AG09309 (cell line): ENCODE measurements around the gene DDTL.
"Not testable (repeated sequence)": the region's sequence is repeated elsewhere in the genome, so short reads cannot be mapped to it uniquely, and the experiment has no call there.

ENCODE experiments used
- DNase-seq: peaks from one replicate; pipeline ENCODE4 v3.0.0-alpha.2; 2010; ENCODE audit warnings: low read depth
- H3K4me3 ChIP-seq: 2 replicates; pipeline ENCODE4 v1.5.1; 2011; ENCODE audit warnings: mild to moderate bottlenecking, low read depth, low read length, moderate library complexity; ENCODE audit not compliant: control insufficient read depth
- TF ChIP-seq, protein P1 (sequence below): IDR thresholded peaks from 2 replicates; pipeline ENCODE4 v1.5.1; 2011; ENCODE audit warnings: mild to moderate bottlenecking, low read depth, low read length, inconsistent platforms; ENCODE audit not compliant: insufficient read depth, control insufficient read depth; ENCODE audit errors: missing control alignments

Gene DDTL

DNA sequence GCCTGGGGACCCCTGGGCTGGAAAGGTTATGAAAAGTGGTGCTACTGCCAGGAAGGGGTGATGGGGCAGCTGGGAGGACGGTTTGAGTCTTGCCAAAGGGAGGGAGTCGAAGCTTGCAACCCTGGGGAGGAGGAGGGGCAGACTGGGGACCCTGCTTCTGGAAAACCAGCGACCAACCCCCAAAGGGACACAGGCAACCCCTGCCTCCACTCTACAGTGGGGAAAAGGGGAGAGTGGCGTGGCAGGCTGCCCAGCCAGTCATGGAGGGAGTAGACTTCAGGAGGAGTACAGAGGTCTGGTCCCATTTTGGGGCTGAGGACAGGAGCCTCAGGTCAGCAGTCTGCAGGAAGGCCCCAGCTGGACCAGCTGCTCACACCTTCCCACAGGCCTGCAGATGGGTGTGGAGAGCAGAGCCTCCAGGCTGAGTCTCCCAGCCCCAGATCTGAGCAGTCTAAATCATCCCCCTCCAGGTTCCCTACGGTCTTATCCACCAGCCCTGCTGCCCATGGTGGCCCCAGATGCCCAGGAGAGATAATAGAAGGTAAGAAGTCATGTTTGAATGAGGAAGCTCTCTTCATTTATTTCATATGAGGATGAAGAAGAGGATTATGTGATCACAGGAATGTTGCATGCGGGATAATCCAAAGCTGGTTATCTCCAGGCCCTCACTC, 4.3 kb downstream of the DDTL start:
- no peak for DNase-seq
- H3K4me3 ChIP-seq: no peak overlapping the region
- TF ChIP-seq, protein P1, sequence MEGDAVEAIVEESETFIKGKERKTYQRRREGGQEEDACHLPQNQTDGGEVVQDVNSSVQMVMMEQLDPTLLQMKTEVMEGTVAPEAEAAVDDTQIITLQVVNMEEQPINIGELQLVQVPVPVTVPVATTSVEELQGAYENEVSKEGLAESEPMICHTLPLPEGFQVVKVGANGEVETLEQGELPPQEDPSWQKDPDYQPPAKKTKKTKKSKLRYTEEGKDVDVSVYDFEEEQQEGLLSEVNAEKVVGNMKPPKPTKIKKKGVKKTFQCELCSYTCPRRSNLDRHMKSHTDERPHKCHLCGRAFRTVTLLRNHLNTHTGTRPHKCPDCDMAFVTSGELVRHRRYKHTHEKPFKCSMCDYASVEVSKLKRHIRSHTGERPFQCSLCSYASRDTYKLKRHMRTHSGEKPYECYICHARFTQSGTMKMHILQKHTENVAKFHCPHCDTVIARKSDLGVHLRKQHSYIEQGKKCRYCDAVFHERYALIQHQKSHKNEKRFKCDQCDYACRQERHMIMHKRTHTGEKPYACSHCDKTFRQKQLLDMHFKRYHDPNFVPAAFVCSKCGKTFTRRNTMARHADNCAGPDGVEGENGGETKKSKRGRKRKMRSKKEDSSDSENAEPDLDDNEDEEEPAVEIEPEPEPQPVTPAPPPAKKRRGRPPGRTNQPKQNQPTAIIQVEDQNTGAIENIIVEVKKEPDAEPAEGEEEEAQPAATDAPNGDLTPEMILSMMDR: no peak

DNA sequence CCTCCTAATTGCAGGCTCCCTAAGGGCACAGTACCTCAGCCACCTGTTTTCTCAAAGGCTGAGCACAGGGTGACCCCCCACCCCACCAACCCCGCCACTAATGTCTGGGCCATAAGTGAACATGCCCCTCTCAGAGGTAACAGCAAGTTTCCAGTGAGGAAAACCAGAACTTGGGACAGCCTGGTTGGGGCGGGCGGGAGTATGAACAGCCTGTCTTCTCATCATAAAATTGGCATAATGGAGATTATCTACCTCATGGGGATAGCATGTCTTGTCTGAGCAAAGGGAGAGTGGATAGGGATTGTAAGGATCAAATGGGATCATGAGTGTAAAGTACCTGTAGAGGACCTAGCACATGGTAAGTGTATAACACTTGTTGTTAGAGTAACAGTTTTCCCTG, 5.2 kb downstream of the DDTL start:
- not testable (repeated sequence) for DNase-seq, H3K4me3 ChIP-seq

DNA sequence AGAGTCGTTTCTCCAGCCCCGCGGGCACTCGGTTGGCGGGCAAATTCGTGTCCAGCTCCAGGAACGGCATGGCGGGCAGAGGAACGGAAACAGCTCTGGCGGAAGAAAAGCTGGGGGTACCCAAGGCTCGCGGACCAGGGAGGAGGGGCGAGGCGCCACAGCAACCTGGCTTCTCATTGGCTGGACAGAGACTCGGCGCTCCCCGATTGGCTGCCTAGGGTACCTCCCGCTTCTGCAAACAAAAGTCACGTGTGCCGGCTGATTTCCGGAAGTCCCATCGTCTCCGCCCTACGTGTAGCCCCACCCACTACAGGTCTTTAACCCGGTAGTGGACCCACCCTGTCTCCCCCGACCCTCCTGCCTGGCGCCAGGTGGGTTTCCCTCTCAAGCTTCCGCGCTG, 7.7 kb downstream of the DDTL start, which contains the start of gene DDT:
TSS of gene DDT (minus strand) at position 97 of the 400 bp plus-strand sequence. CDS start at position 70, 27 bp downstream.
- DNase-seq, H3K4me3 ChIP-seq: not testable (repeated sequence)

DNA sequence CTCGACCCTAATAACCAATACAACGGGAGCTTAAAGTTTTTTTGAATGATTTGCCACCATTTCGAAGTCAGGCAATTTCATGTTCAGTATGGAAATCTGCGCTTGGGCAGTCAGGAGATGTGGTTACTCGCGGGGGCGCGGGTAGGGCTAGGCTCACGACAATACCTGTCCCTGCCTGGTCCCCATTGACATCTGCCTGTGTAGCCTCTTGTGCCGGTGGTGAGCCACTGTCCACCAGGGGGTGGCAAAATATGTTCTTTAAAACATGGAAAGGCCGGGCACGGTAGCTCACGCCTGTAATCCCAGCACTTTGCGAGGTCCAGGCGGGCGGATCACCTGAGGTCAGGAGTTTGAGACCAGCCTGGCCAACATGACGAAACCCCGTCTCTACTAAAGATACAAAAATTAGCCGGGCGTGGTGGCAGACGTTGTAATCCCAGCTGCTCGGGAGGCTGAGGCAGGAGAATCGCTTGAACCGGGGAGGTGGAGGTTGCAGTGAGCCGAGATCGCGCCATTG, 8.2 kb downstream of the DDTL start:
- H3K4me3 ChIP-seq, DNase-seq: not testable (repeated sequence)

DNA sequence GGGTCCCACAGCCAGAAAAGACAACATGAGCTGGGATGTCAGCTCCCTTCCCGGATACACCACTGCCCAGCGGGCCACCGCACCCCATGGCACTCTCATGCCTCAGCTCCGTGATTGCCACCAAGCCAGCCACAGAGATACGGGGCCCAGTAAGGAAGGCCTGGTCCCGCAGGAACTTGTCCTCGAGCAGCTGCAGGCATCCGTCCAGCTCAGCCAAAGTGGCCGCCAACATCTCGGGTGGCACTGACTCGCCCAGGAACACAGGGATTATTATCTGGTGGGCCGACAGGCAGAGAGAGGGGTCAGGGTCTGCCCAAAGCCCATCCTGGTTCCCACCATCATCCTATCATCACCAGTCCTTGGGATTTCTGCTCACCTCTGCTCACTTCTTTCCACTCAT, 10.6 kb downstream of the DDTL start:
- DNase-seq, H3K4me3 ChIP-seq: not testable (repeated sequence)

DNA sequence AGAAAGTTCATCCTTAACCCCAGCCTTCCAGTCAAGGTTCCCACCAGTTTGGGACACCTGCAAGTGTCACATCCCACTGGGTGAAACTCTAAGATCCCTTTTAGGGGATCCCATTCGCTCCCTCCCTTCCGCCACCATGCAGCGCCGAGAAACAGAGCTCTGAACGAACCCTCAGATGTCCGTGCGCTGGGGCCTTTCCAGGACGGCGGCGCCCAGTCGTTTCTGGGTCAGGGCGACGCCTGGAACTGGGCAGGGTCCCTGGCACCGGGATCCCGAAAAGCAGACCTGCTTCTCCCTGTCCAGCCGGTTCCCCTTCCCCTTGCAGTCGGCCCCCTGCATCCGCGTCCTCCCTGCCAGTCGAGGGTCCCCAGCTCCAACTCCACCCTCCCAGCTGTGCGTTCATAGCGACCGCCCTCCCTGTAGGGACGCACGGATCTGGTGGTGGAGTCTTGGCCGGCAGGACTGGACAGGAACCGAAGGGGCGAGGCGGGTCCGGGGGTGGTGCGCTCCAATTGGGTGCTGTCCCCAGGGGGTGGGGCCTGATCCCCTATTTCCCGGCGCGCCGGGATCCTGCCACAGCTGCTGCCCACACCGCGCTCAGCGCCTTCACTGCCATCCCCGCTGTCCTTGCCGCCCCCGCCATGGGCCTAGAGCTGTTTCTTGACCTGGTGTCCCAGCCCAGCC, 13.0 kb downstream of the DDTL start, which contains the start of gene GSTT2:
TSS of gene GSTT2 (plus strand) at position 578 of the 684 bp plus-strand sequence.
- H3K4me3 ChIP-seq: not testable (repeated sequence)

DNA sequence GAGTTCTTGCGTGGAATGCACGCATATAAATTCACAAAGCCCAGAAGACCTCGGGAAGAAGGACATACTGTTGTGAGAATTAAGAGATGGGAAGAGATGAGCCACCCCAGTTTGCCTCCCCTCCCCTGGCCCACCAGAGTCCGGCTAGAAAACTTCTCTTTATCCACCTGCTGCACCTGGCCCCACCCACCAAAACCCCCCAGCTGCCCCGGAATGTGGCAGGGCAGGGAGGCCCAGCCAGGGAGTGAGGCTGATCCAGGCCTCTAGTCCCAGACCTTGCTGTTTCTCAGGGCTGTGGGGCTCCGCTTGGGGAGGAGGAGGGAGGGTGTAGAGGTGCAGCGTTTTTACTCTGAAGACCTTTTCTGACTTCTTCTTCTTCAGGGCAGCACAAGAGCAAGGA, 13.9 kb downstream of the DDTL start:
- not testable (repeated sequence) for H3K4me3 ChIP-seq, DNase-seq

More for the DNA sequence above, 13.0 kb downstream of the DDTL start, which contains the start of gene GSTT2:
- not testable (repeated sequence) for DNase-seq

DNA sequence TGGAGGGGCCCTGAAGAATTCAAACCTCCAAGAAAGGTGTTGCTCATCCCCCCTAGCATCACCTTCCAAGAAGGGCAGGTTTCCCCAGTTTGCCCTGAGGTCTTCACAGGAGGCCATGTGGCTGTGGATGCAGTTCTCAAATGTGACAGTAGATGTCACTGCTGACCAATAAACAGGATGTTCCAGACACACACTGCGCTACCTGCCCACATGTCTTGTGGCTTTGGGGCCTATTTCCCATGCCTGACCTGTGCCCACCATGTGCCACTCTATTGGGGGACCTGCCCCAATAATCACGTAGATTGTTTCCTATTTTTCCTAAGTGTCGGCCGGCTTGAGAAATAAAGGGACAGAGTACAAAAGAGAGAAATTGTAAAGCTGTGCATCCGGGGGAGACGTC, 17.7 kb downstream of the DDTL start:
- DNase-seq: no peak

DNA sequence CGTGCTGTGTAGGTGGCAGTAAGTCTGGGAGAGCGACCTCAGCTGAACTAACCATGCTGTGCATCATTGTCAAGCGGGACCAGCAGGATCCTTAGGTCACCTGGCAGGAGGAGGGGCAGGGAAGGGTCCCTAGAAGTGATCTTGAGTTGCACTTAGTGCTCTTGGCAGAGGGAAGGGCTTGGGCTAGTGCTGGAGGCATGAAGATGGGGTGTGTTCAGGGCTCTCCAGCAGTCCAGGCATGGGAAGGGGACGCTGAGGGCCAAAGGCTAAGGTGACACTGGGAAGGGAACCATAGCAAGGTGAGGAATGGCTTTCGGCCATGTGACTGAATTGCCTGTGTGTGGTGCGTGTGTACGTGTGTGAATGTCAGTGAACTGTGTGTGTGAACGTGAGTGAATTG, 19.4 kb downstream of the DDTL start:
- not testable (repeated sequence) for H3K4me3 ChIP-seq, DNase-seq

More for the DNA sequence above, 17.7 kb downstream of the DDTL start:
- H3K4me3 ChIP-seq: no peak overlapping the region
- TF ChIP-seq, protein P1: no peak

DNA sequence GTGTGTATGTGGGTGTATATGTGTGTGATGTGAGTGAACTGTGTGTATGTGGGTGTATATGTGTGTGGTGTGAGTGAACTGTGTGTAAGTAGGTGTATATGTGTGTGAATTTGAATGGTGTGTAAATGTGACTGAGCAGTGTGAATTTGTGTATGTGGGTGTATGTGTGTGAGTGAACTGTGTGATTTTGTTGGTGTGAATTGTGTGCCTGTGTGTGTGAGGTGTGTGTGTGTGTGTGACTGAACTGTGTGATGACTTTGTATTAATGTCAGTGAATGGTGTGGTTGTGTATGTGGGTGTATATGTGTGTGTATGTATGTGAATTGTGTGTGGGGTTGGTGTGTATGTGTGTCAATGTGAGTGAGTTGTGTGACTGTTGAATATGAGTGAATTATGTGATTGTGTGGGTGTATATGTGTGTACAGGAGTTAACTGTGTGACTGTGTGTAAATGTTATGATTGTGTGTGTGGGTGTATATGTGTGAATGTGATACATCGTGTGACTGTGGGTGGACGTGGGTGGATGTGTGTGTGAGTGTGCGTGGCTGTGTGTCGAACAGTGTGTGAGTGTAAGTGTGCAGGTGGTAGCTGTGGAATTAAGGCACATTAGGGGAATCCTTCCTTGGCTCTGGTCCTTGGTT, 20.0 kb downstream of the DDTL start:
- not testable (repeated sequence) for H3K4me3 ChIP-seq, DNase-seq

DNA sequence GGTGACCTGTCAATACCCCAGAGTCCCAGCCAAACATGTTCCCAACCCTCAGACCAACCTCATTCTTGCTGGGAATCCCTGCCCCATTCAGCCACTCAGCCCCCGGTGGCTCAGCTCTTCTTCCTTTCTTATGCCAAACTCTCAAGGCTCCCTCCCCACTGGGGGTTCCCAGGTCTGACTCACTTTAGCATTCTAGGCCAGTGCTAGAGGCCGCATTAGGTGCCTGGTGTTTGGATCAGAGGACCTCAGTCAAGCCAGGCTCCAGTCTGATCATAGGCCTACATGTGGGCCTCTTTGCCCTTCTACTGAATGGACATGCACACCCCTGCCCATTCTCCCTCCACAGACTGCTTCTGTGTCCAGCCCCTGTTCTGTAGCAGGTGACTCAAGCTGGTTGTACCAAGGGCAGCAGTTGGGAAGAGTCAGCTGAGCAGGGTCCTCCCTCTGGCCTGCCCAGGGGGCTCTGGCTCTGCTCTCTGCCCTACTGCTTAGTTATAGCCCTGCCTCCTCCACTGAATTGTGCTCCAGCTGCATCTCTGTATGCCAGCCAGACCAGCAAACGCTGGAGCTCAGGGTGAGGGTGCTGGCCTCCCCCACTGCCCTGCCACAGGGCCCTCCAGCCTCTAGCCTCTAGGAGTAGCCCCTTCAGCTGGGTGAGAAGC, 23.0 kb downstream of the DDTL start:
- not testable (repeated sequence) for DNase-seq, H3K4me3 ChIP-seq

DNA sequence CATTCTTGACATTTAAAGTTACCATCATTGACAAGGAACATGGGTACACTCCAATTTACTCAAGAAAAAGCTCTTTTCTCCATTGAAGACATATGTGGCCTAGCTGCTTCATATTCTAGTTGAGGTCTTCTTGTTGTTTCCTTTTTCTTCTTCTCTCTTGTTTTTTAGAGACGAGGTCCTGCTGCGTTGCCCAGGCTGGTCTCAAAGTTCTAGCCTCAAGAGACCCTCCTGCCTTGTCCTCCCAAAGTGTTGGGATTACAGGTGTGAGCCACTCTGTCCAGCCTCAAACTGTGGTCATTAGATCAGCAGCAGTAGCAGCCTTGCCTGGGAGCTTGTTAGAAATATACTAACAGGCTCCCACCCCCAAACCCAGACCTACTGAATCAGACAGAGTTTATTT, 26.4 kb downstream of the DDTL start:
- not testable (repeated sequence) for H3K4me3 ChIP-seq, DNase-seq

DNA sequence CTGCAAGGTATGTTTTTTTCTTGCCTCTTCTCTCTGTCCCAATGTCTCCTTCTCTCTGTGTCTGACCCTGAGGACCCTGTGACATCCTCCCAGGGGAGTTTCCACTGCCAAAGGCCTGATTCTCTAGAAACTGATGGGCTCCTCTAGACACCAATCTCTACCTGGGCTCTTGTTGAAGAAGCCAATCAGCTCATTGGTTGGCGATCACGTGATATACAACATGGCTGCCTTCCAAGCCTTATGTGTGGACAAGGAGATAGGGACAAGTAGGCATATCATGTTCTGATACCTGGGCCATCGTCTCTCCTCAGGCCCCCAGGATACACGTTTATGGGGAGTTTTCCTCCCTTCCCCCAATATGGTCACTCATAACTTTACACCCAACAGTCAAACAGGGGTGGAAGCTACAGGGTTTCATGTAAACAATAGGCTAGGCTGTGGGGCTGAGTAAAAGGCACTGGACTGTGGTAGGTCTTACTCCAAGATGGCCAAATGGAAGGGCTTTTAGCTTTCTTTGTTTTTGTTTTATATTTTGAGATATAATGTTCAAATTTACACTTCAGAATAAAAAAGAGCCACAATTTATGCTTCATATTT, 27.0 kb downstream of the DDTL start:
- not testable (repeated sequence) for DNase-seq

More for the DNA sequence above, 27.0 kb downstream of the DDTL start:
- H3K4me3 ChIP-seq: not testable (repeated sequence)
